22Rv1 (cell line): ENCODE results near the gene IFI35.
"Not testable (repeated sequence)": the region's sequence is repeated elsewhere in the genome, so short reads cannot be mapped to it uniquely, and the experiment has no call there.

ENCODE experiments used
- ZFX ChIP-seq: fragments of 450-650 bp; IDR thresholded peaks from 2 replicates; pipeline ENCODE4 v1.6.1; 2017; ENCODE audit warnings: antibody characterized with exemption, borderline replicate concordance
- TF ChIP-seq, protein P1 (sequence below): fragments of 450-650 bp; IDR thresholded peaks from 2 replicates; pipeline ENCODE4 v1.5.1; 2017; ENCODE audit warnings: mild to moderate bottlenecking

DNA sequence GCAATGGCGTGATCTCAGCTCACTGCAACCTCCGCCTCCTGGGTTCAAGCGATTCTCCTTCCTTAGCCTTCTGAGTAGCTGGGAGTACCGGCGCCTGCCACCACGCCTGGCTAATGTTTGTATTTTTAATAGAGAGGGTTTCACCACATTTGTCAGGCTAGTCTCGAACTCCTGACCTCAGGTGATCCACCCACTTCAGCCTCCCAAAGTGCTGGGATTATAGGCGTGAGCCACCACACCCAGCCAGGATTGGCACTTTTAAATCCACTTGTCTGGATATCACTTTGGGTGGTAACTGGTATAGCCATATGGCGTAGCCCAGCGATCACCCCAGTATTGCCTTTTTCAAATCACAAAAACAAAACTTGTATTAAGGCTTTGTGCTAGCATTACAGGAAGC is 12.7 kb upstream of the IFI35 start:
- TF ChIP-seq, protein P1, sequence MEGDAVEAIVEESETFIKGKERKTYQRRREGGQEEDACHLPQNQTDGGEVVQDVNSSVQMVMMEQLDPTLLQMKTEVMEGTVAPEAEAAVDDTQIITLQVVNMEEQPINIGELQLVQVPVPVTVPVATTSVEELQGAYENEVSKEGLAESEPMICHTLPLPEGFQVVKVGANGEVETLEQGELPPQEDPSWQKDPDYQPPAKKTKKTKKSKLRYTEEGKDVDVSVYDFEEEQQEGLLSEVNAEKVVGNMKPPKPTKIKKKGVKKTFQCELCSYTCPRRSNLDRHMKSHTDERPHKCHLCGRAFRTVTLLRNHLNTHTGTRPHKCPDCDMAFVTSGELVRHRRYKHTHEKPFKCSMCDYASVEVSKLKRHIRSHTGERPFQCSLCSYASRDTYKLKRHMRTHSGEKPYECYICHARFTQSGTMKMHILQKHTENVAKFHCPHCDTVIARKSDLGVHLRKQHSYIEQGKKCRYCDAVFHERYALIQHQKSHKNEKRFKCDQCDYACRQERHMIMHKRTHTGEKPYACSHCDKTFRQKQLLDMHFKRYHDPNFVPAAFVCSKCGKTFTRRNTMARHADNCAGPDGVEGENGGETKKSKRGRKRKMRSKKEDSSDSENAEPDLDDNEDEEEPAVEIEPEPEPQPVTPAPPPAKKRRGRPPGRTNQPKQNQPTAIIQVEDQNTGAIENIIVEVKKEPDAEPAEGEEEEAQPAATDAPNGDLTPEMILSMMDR = not testable (repeated sequence)
- not testable (repeated sequence) for TF ChIP-seq ZFX
